Keratinocyte (primary cell): ENCODE measurements around the gene FAM20C. TPM values are rescaled to one million over a fixed set of nuclear protein-coding genes. Genes with fewer than 3 reads are reported as not detected.

Experiments
- DNase-seq: peaks from one replicate; pipeline ENCODE4 v3.0.0-alpha.2; 2011; ENCODE audit warnings: low read depth, missing footprints, low spot score
- FAIRE-seq: peaks from 2 replicates; lab custom pipeline; 2011; peaks lifted over from hg19 to GRCh38; lab: Jason Lieb, UNC
- H2AFZ ChIP-seq: 2 replicates; pipeline ENCODE4 v1.6.0; 2012; ENCODE audit warnings: low read length, control low read depth, inconsistent platforms; ENCODE audit not compliant: control insufficient read depth
- H3K27ac ChIP-seq: 2 replicates; pipeline ENCODE4 v1.5.1; 2011; ENCODE audit warnings: low read length; ENCODE audit not compliant: control insufficient read depth, insufficient read depth
- H3K27me3 ChIP-seq: 3 replicates; pipeline ENCODE4 v1.6.0; 2011; ENCODE audit warnings: low read length; ENCODE audit not compliant: control insufficient read depth, insufficient read depth; ENCODE audit errors: extremely low read depth
- H3K36me3 ChIP-seq, 2 experiments: 2 replicates in 1 of 2; 3 replicates in 1 of 2; pipeline ENCODE4 v1.5.1; 2011; ENCODE audit warnings: low read length in 2 of 2, mild to moderate bottlenecking in 1 of 2; ENCODE audit not compliant: control insufficient read depth in 2 of 2, insufficient read depth in 2 of 2; ENCODE audit errors: extremely low read depth in 1 of 2
- H3K4me1 ChIP-seq: 3 replicates; pipeline ENCODE4 v1.5.1; 2011; ENCODE audit warnings: low read length; ENCODE audit not compliant: control insufficient read depth, insufficient read depth; ENCODE audit errors: extremely low read depth
- H3K4me2 ChIP-seq: 3 replicates; pipeline ENCODE4 v1.6.0; 2011; ENCODE audit warnings: low read depth, low read length; ENCODE audit not compliant: control insufficient read depth, insufficient read depth; ENCODE audit errors: extremely low read depth
- H3K4me3 ChIP-seq, 3 experiments: fragments of 200-600 bp in 1 of 3; sonication (generic) in 1 of 3; 2 replicates in 2 of 3; 3 replicates in 1 of 3; pipeline ENCODE4 v1.5.1; 2011 to 2016; ENCODE audit warnings: low read length in 3 of 3, mild to moderate bottlenecking in 3 of 3, control low read depth in 2 of 3, inconsistent platforms in 1 of 3, low read depth in 1 of 3, mixed read lengths in 1 of 3, mixed run types in 1 of 3, moderate library complexity in 1 of 3; ENCODE audit not compliant: control insufficient read depth in 2 of 3, insufficient read depth in 2 of 3; ENCODE audit errors: extremely low read depth in 1 of 3
- H3K79me2 ChIP-seq: 2 replicates; pipeline ENCODE4 v1.6.0; 2012; ENCODE audit warnings: low read length; ENCODE audit not compliant: control insufficient read depth, insufficient read depth
- H3K9ac ChIP-seq: 3 replicates; pipeline ENCODE4 v1.6.0; 2011; ENCODE audit warnings: low read length; ENCODE audit not compliant: control insufficient read depth, insufficient read depth; ENCODE audit errors: extremely low read depth
- H3K9me1 ChIP-seq: 3 replicates; pipeline ENCODE4 v1.6.0; 2011; ENCODE audit warnings: low read length; ENCODE audit not compliant: control insufficient read depth, insufficient read depth; ENCODE audit errors: extremely low read depth
- H3K9me3 ChIP-seq: 2 replicates; pipeline ENCODE4 v1.5.1; 2012; ENCODE audit warnings: low read depth, low read length; ENCODE audit not compliant: control insufficient read depth
- H4K20me1 ChIP-seq: 3 replicates; pipeline ENCODE4 v1.6.0; 2011; ENCODE audit warnings: low read length; ENCODE audit not compliant: control insufficient read depth, insufficient read depth; ENCODE audit errors: extremely low read depth
- EZH2 ChIP-seq: IDR thresholded peaks from one replicate; pipeline ENCODE4 v1.6.1; 2012; ENCODE audit warnings: inconsistent platforms, mild to moderate bottlenecking, low read length, moderate library complexity
- dilution Hi-C: fragments of 300-500 bp; cut with MboI; formaldehyde crosslinking; loops from one replicate; pipeline ENCODE4 v1.7.0; 2020; ENCODE audit warnings: low sequenced_read_pairs; ENCODE audit not compliant: extremely low pct_ligation_motif_present
- polyA plus RNA-seq, 5 experiments: library from polyadenylated mRNA; depleted of rRNA in 3 of 5; stranded (reverse) in 3 of 5; stranded (forward) in 1 of 5; unstranded in 1 of 5; fragments of >200 nt; gene quantifications; 1 replicate in 1 of 5; 2 replicates in 3 of 5; 3 replicates in 1 of 5; pipeline versions ENCODE4 v1.2.1 to v1.2.3, GENCODE V29; 2011 to 2012; ENCODE audit warnings: missing spikeins in 2 of 5, low read depth in 1 of 5, low replicate concordance in 1 of 5
- TF ChIP-seq, protein P1 (sequence below), 3 experiments: IDR thresholded peaks in 1 of 3; conservative IDR thresholded peaks in 1 of 3; optimal IDR thresholded peaks in 1 of 3; 2 replicates in 2 of 3; 3 replicates in 1 of 3; pipeline versions ENCODE3 to v1.5.1; 2011; ENCODE audit warnings: low read length in 3 of 3, mild to moderate bottlenecking in 3 of 3, moderate library complexity in 2 of 3, control low read depth in 1 of 3, inconsistent platforms in 1 of 3; ENCODE audit not compliant: insufficient read depth in 2 of 3; ENCODE audit errors: extremely low read depth in 1 of 3

Gene FAM20C
- polyA plus RNA-seq, 1 donor (not counting 4 experiments of a cell fraction or from before 2014, with no cell fraction given), result 3.8 TPM

- Histone ChIP-seq H3K79me2 (peaks cover 9% of the 10 kb centered on the region), H3K27ac (no peak overlapping the region), H4K20me1 (peaks cover 9% of the 10 kb centered on the region), H3K4me2 (no peak overlapping the region), H3K4me3 (no peak overlapping the region), H3K4me1 (peaks cover 8% of the 10 kb centered on the region), H3K36me3 (peaks cover 8 to 14% of the 10 kb centered on the region in 2 experiments), H3K9me1 (no peaks in the 10 kb centered on the region), H2AFZ (no peak overlapping the region), H3K9me3 (no peaks in the 10 kb centered on the region), H3K9ac (no peak overlapping the region), H3K27me3 (no peaks in the 10 kb centered on the region)
- DNase-seq (no peak), FAIRE-seq (no peak)
- dilution Hi-C loops, result no loop called here
- TF ChIP-seq EZH2, result no peak
- TF ChIP-seq, protein P1, sequence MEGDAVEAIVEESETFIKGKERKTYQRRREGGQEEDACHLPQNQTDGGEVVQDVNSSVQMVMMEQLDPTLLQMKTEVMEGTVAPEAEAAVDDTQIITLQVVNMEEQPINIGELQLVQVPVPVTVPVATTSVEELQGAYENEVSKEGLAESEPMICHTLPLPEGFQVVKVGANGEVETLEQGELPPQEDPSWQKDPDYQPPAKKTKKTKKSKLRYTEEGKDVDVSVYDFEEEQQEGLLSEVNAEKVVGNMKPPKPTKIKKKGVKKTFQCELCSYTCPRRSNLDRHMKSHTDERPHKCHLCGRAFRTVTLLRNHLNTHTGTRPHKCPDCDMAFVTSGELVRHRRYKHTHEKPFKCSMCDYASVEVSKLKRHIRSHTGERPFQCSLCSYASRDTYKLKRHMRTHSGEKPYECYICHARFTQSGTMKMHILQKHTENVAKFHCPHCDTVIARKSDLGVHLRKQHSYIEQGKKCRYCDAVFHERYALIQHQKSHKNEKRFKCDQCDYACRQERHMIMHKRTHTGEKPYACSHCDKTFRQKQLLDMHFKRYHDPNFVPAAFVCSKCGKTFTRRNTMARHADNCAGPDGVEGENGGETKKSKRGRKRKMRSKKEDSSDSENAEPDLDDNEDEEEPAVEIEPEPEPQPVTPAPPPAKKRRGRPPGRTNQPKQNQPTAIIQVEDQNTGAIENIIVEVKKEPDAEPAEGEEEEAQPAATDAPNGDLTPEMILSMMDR (optimal IDR thresholded peaks at IDR 0.05 in 1 of 3, IDR thresholded peaks at IDR 0.05 in 1 of 3, conservative IDR thresholded peaks at IDR 0.05 in 1 of 3; ENCODE audit: extremely low read depth in 1 of 3, insufficient read depth in 2 of 3, low read length in 3 of 3), result no peak
Observed at GRCh38 chr7:197413-198335, 5.3 kb downstream of the FAM20C start.

- no peak overlapping the region for H3K9ac ChIP-seq
- no peak overlapping the region for H3K4me3 ChIP-seq
- TF ChIP-seq, protein P1 (optimal IDR thresholded peaks at IDR 0.05 in 1 of 3, IDR thresholded peaks at IDR 0.05 in 1 of 3, conservative IDR thresholded peaks at IDR 0.05 in 1 of 3; ENCODE audit: extremely low read depth in 1 of 3, insufficient read depth in 2 of 3, low read length in 3 of 3), result no peak
- no peak for TF ChIP-seq EZH2
- dilution Hi-C loops, result no loop called here
- H3K9me1 ChIP-seq, result no peaks in the 10 kb centered on the region
- no peaks in the 10 kb centered on the region for H3K27me3 ChIP-seq
- H3K27ac ChIP-seq, result no peak overlapping the region
- FAIRE-seq (no peak), DNase-seq (no peak)
- H2AFZ ChIP-seq, result no peak overlapping the region
- H3K36me3 ChIP-seq, result peaks cover 8 to 14% of the 10 kb centered on the region in 2 experiments
- peaks cover 5% of the 10 kb centered on the region for H4K20me1 ChIP-seq
- peaks cover 4% of the 10 kb centered on the region for H3K9me3 ChIP-seq
- H3K4me2 ChIP-seq, result no peak overlapping the region
- peaks cover 6% of the 10 kb centered on the region for H3K79me2 ChIP-seq
- H3K4me1 ChIP-seq, result no peaks in the 10 kb centered on the region
Observed at GRCh38 chr7:199483-200249, 7.3 kb downstream of the FAM20C start.
